Spleen (tissue), 7 donors: Measurements from ENCODE around the gene OSBPL1A.

Source experiments
- CTCF ChIP-seq, 11 experiments: fragments of 200-600 bp in 7 of 11; fragments of 450-650 bp in 4 of 11; sonication (generic) in 4 of 11; IDR thresholded peaks in 8 of 11; conservative IDR thresholded peaks in 3 of 11; 1 replicate in 7 of 11; 2 replicates in 4 of 11; pipeline versions ENCODE4 v1.4.0 to v1.8.0; 2016 to 2021; ENCODE audit warnings: antibody characterized with exemption in 11 of 11, inconsistent platforms in 4 of 11, mild to moderate bottlenecking in 1 of 11
- POLR2A ChIP-seq, 3 donors: fragments of 450-650 bp; IDR thresholded peaks; one replicate each; pipeline ENCODE4 v1.5.1; 2017; ENCODE audit warnings: antibody characterized with exemption in 3 of 3, mild to moderate bottlenecking in 1 of 3
- POLR2AphosphoS5 ChIP-seq, 3 donors: sonication (generic); formaldehyde crosslinking; IDR thresholded peaks; one replicate each; pipeline ENCODE4 v1.5.1; 2017; ENCODE audit warnings: antibody characterized with exemption in 3 of 3
- donor health status: DM: no; HTN: no; CAD: no; lungs with moderate emphysema.
- donor health status: DM: no; HTN: no; CAD: no.
- donor health status: DM: no; HTN: no; CAD: no.

- TF ChIP-seq CTCF (IDR thresholded peaks at IDR 0.05 in 8 of 11, conservative IDR thresholded peaks at IDR 0.05 in 3 of 11) (no peak), POLR2AphosphoS5 (IDR thresholded peaks at IDR 0.05) (no peak), POLR2A (IDR thresholded peaks at IDR 0.05) (no peak)
Measured at GRCh38 chr18:24142376-24142775, 255.2 kb downstream of the OSBPL1A start.
